SIG-M5 treated with dmso at 0.1 percent for 504 hours (cell line): ENCODE data around the gene NOB1.
"Not testable (repeated sequence)": the region's sequence is repeated elsewhere in the genome, so short reads cannot be mapped to it uniquely, and the experiment has no call there.

Experiments
- DNase-seq: peaks from one replicate; lab custom pipeline; 2025; ENCODE audit not compliant: unreplicated experiment; lab: John Stamatoyannopoulos, UW

Gene NOB1

GRCh38 chr16:69761983-69762813 lies 7.5 kb upstream of the NOB1 start, which contains the start of gene WWP2:
WWP2 (plus strand) TSS chr16:69762332; CDS start chr16:69787011, 24,679 bp downstream.
- DNase-seq, result peak; percentile 69

GRCh38 chr16:69757375-69757774 lies 2.6 kb upstream of the NOB1 start:
- not testable (repeated sequence) for DNase-seq

- DNase-seq, result no peak
Measured at GRCh38 chr16:69756705-69757104, 2.0 kb upstream of the NOB1 start.

- no peak for DNase-seq
Measured at GRCh38 chr16:69754143-69754468, 620 bp downstream of the NOB1 start.

- no peak for DNase-seq
Measured at GRCh38 chr16:69748694-69749345, 5.9 kb downstream of the NOB1 start.

GRCh38 chr16:69747115-69747514 lies 7.6 kb downstream of the NOB1 start:
- DNase-seq, result no peak

- no peak for DNase-seq
Measured at GRCh38 chr16:69745959-69746358, 8.8 kb downstream of the NOB1 start.

- no peak for DNase-seq
Measured at GRCh38 chr16:69745232-69745612, 9.5 kb downstream of the NOB1 start.

GRCh38 chr16:69744363-69745231 lies 10.1 kb downstream of the NOB1 start:
- no peak for DNase-seq

GRCh38 chr16:69741951-69742904 lies 12.5 kb downstream of the NOB1 start:
- peak; percentile 35 for DNase-seq

GRCh38 chr16:69741519-69741918 lies 13.2 kb downstream of the NOB1 start:
- no peak for DNase-seq

- no peak for DNase-seq
Measured at GRCh38 chr16:69732101-69732500, 22.6 kb downstream of the NOB1 start.

GRCh38 chr16:69731280-69731679 lies 23.4 kb downstream of the NOB1 start:
- not testable (repeated sequence) for DNase-seq

GRCh38 chr16:69729030-69729429 lies 25.7 kb downstream of the NOB1 start:
- DNase-seq, result not testable (repeated sequence)

GRCh38 chr16:69727916-69728270 lies 26.8 kb downstream of the NOB1 start:
- DNase-seq, result no peak

GRCh38 chr16:69726313-69727060 lies 28.2 kb downstream of the NOB1 start, which contains the start of gene NQO1:
NQO1 (minus strand) TSS chr16:69726560; CDS start chr16:69726439, 121 bp downstream.
- peak; percentile 95 for DNase-seq

GRCh38 chr16:69725480-69726312 lies 29.0 kb downstream of the NOB1 start:
- no peak for DNase-seq

- no peak for DNase-seq
Measured at GRCh38 chr16:69724981-69725479, 29.7 kb downstream of the NOB1 start.
